H9 (cell line): Measurements from ENCODE around the gene DYRK4. TPM values are rescaled to one million over a fixed set of nuclear protein-coding genes. Genes with fewer than 3 reads are reported as not detected.

Experiments
- DNase-seq: peaks from one replicate; pipeline ENCODE4 v3.0.0-alpha.2; 2017
- H2AFZ ChIP-seq: one replicate; pipeline ENCODE4 v1.6.1; 2013; ENCODE audit warnings: mild to moderate bottlenecking, low read length, control low read depth, moderate library complexity
- H2AK5ac ChIP-seq: 2 replicates; pipeline ENCODE4 v1.6.1; 2013; ENCODE audit warnings: low read length, control low read depth, mixed read lengths; ENCODE audit not compliant: insufficient read length
- H2BK120ac ChIP-seq: one replicate; pipeline ENCODE4 v1.6.1; 2013; ENCODE audit warnings: low read depth, mild to moderate bottlenecking, low read length, control low read depth, inconsistent platforms; ENCODE audit not compliant: poor library complexity, severe bottlenecking
- H2BK12ac ChIP-seq: 2 replicates; pipeline ENCODE4 v1.6.1; 2013; ENCODE audit warnings: low read length, control low read depth, mixed read lengths, low read depth; ENCODE audit not compliant: insufficient read length
- H2BK15ac ChIP-seq: 2 replicates; pipeline ENCODE4 v1.6.1; 2013; ENCODE audit warnings: low read depth, low read length, control low read depth
- H2BK20ac ChIP-seq: one replicate; pipeline ENCODE4 v1.6.1; 2013; ENCODE audit warnings: low read depth, mild to moderate bottlenecking, low read length, control low read depth, inconsistent platforms; ENCODE audit not compliant: poor library complexity, severe bottlenecking
- H2BK5ac ChIP-seq: 2 replicates; pipeline ENCODE4 v1.6.1; 2013; ENCODE audit warnings: low read length, control low read depth, mixed read lengths; ENCODE audit not compliant: insufficient read length
- H3K14ac ChIP-seq: 2 replicates; pipeline ENCODE4 v1.6.1; 2013; ENCODE audit warnings: low read length, control low read depth; ENCODE audit not compliant: insufficient read depth
- H3K18ac ChIP-seq: 2 replicates; pipeline ENCODE4 v1.6.1; 2013; ENCODE audit warnings: low read depth, mild to moderate bottlenecking, mixed read lengths, low read length, control low read depth; ENCODE audit not compliant: insufficient read length
- H3K23ac ChIP-seq: 2 replicates; pipeline ENCODE4 v1.6.1; 2013; ENCODE audit warnings: low read length, control low read depth, mixed read lengths, low read depth; ENCODE audit not compliant: insufficient read length
- H3K23me2 ChIP-seq: 2 replicates; pipeline ENCODE4 v1.6.1; 2013; ENCODE audit warnings: low read depth, mild to moderate bottlenecking, mixed read lengths, low read length, control low read depth; ENCODE audit not compliant: insufficient read length, poor library complexity, severe bottlenecking
- H3K27ac ChIP-seq: 2 replicates; pipeline ENCODE4 v1.5.1; 2013; ENCODE audit warnings: low read length, control low read depth, mixed read lengths, low read depth; ENCODE audit not compliant: insufficient read length
- H3K27me3 ChIP-seq: 2 replicates; pipeline ENCODE4 v1.6.1; 2013; ENCODE audit warnings: low read length, control low read depth, inconsistent platforms; ENCODE audit not compliant: insufficient read depth
- H3K4ac ChIP-seq: 2 replicates; pipeline ENCODE4 v1.6.1; 2013; ENCODE audit warnings: low read depth, mild to moderate bottlenecking, control low read depth, inconsistent platforms, low read length, moderate library complexity
- H3K4me1 ChIP-seq: 2 replicates; pipeline ENCODE4 v1.6.1; 2013; ENCODE audit warnings: low read length, control low read depth, inconsistent platforms; ENCODE audit not compliant: insufficient read depth
- H3K4me2 ChIP-seq: 2 replicates; pipeline ENCODE4 v1.6.1; 2013; ENCODE audit warnings: low read length, control low read depth, mixed read lengths; ENCODE audit not compliant: insufficient read length, insufficient read depth
- H3K56ac ChIP-seq: 2 replicates; pipeline ENCODE4 v1.6.1; 2013; ENCODE audit warnings: low read depth, mild to moderate bottlenecking, mixed read lengths, low read length, control low read depth; ENCODE audit not compliant: insufficient read length
- H3K79me1 ChIP-seq: 2 replicates; pipeline ENCODE4 v1.6.1; 2013; ENCODE audit warnings: low read depth, mild to moderate bottlenecking, moderate library complexity, low read length, control low read depth, inconsistent platforms; ENCODE audit not compliant: insufficient read depth, poor library complexity, severe bottlenecking
- H3K79me2 ChIP-seq: 2 replicates; pipeline ENCODE4 v1.6.1; 2013; ENCODE audit warnings: low read length, control low read depth, inconsistent platforms; ENCODE audit not compliant: insufficient read depth
- H3K9ac ChIP-seq: 2 replicates; pipeline ENCODE4 v1.6.1; 2013; ENCODE audit warnings: low read length, control low read depth, mixed read lengths; ENCODE audit not compliant: insufficient read length; ENCODE audit errors: extremely low read depth
- H3K9me3 ChIP-seq: one replicate; pipeline ENCODE4 v1.6.1; 2013; ENCODE audit warnings: low read depth, low read length, inconsistent platforms; ENCODE audit not compliant: control insufficient read depth
- H3T11ph ChIP-seq: one replicate; pipeline ENCODE4 v1.6.1; 2013; ENCODE audit warnings: mild to moderate bottlenecking, low read length, control low read depth, inconsistent platforms
- H4K20me1 ChIP-seq: one replicate; pipeline ENCODE4 v1.6.1; 2013; ENCODE audit not compliant: control insufficient read depth, insufficient read length, insufficient read depth
- H4K5ac ChIP-seq: 2 replicates; pipeline ENCODE4 v1.6.1; 2013; ENCODE audit warnings: low read depth, mild to moderate bottlenecking, mixed read lengths, low read length, control low read depth; ENCODE audit not compliant: insufficient read length
- H4K8ac ChIP-seq: replicated peaks from 2 replicates; pipeline ENCODE4 v1.6.1; 2013; ENCODE audit warnings: low read length, control low read depth, mixed read lengths, low read depth; ENCODE audit not compliant: insufficient read length
- H4K91ac ChIP-seq: 2 replicates; pipeline ENCODE4 v1.6.1; 2013; ENCODE audit warnings: low read depth, mild to moderate bottlenecking, moderate library complexity, mixed read lengths, low read length, control low read depth; ENCODE audit not compliant: insufficient read length
- H3K27ac Mint-ChIP-seq, 3 experiments: 2 replicates in 2 of 3; 3 replicates in 1 of 3; pipeline ENCODE4 v1.8.0; 2020 to 2021; ENCODE audit warnings: mixed read lengths in 3 of 3, mild to moderate bottlenecking in 1 of 3, moderate library complexity in 1 of 3
- H3K27me3 Mint-ChIP-seq: 2 replicates; pipeline ENCODE4 v1.8.0; 2021; ENCODE audit warnings: low read depth, mild to moderate bottlenecking, moderate library complexity, mixed read lengths
- H3K36me3 Mint-ChIP-seq, 3 experiments: 2 replicates in 2 of 3; 3 replicates in 1 of 3; pipeline ENCODE4 v1.8.0; 2020 to 2021; ENCODE audit warnings: low read depth in 3 of 3, mixed read lengths in 3 of 3; ENCODE audit not compliant: insufficient read depth in 1 of 3
- H3K4me1 Mint-ChIP-seq, 2 experiments: 2 replicates each; pipeline ENCODE4 v1.8.0; 2020; ENCODE audit warnings: mixed read lengths in 2 of 2
- H3K4me3 Mint-ChIP-seq, 2 experiments: 2 replicates in 1 of 2; 3 replicates in 1 of 2; pipeline ENCODE4 v1.8.0; 2020 to 2021; ENCODE audit warnings: mild to moderate bottlenecking in 2 of 2, mixed read lengths in 2 of 2, moderate library complexity in 1 of 2
- H3K9me3 Mint-ChIP-seq, 2 experiments: 2 replicates in 1 of 2; 3 replicates in 1 of 2; pipeline ENCODE4 v1.8.0; 2020; ENCODE audit warnings: mild to moderate bottlenecking in 2 of 2, mixed read lengths in 2 of 2, moderate library complexity in 1 of 2
- WGBS: extraction: QIAGEN DNeasy Blood & Tissue Kit; methylation state at CpG from one replicate; pipeline ENCODE4 v1.1.7; 2013; ENCODE audit warnings: missing lambda C conversion rate, low lambda C conversion rate, mixed read lengths; ENCODE audit not compliant: insufficient read length; ENCODE audit errors: extremely low coverage; 5-methylcytosine and 5-hydroxymethylcytosine counted together
- total RNA-seq: library from RNA; stranded (reverse); gene quantifications from 2 replicates; pipeline ENCODE4 v1.2.1, GENCODE V29; 2021
- TF ChIP-seq, protein P1 (sequence below): fragments of 200-600 bp; sonication (generic); conservative IDR thresholded peaks from 3 replicates; pipeline ENCODE4 v1.8.0; 2021; ENCODE audit warnings: antibody characterized with exemption, mild to moderate bottlenecking

DYRK4 gene
- total RNA-seq, 1 experiment from 2014 or later: 15.5 TPM

DNA sequence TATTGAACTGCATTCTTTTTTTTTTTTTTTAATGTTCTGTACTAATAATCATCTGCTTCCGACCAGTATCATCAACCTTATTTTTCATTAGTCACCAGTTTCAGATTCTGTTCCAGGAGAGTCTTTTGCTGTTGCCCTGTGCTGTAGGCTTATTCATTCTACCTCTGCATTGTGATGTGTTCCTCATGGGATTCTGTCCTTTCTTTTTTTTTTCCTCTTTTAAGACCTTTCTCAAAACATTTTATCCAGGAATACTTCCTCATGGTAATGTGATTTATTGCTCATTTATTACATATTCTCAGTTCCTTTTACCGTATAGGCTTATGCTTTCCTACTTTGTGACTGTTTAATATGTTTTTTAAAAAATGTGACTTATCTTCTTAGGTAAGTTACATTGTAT lies 91.7 kb downstream of the DYRK4 start:
- DNase-seq: no peak
- TF ChIP-seq, protein P1, sequence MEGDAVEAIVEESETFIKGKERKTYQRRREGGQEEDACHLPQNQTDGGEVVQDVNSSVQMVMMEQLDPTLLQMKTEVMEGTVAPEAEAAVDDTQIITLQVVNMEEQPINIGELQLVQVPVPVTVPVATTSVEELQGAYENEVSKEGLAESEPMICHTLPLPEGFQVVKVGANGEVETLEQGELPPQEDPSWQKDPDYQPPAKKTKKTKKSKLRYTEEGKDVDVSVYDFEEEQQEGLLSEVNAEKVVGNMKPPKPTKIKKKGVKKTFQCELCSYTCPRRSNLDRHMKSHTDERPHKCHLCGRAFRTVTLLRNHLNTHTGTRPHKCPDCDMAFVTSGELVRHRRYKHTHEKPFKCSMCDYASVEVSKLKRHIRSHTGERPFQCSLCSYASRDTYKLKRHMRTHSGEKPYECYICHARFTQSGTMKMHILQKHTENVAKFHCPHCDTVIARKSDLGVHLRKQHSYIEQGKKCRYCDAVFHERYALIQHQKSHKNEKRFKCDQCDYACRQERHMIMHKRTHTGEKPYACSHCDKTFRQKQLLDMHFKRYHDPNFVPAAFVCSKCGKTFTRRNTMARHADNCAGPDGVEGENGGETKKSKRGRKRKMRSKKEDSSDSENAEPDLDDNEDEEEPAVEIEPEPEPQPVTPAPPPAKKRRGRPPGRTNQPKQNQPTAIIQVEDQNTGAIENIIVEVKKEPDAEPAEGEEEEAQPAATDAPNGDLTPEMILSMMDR: no peak
- Mint-ChIP-seq H3K4me1 (peaks cover 12 to 23% of the 10 kb centered on the region in 2 experiments), H3K36me3 (peaks cover 4 to 32% (median 15%) of the 10 kb centered on the region in 3 experiments; a peak in 5 of 7 replicates), H3K9me3 (no peaks in the 10 kb centered on the region), H3K27me3 (no peaks in the 10 kb centered on the region), H3K27ac (0 out of 7 replicates have a peak overlapping the region, but pooled peaks of 1 of the 3 experiments have one; percentile 28), H3K4me3 (no peak overlapping the region)
- no peaks in the 10 kb centered on the region for H4K20me1 ChIP-seq
- H4K8ac ChIP-seq: no peak overlapping the region
- no peak overlapping the region for H4K5ac ChIP-seq
- no peak overlapping the region for H3K23ac ChIP-seq
- H3K9ac ChIP-seq: no peak overlapping the region
- no peak overlapping the region for H3K14ac ChIP-seq
- no peak overlapping the region for H3K4ac ChIP-seq
- no peak overlapping the region for H3K56ac ChIP-seq
- H2AFZ ChIP-seq: no peak overlapping the region
- H3K23me2 ChIP-seq: no peaks in the 10 kb centered on the region
- H3K4me2 ChIP-seq: no peak overlapping the region
- H2BK12ac ChIP-seq: no peak overlapping the region
- H2BK120ac ChIP-seq: no peak overlapping the region
- H2BK20ac ChIP-seq: no peak overlapping the region
- H3K4me1 ChIP-seq: 0 out of 2 replicates have a peak, but pooled peaks cover 1% of the 10 kb centered on the region
- no peak overlapping the region for H3K18ac ChIP-seq
- H3K79me2 ChIP-seq: peaks cover 7% of the 10 kb centered on the region; the same call in 1 of the 2 replicates
- no peak overlapping the region for H3K27ac ChIP-seq
- no peak overlapping the region for H2BK5ac ChIP-seq
- no peaks in the 10 kb centered on the region for H3K27me3 ChIP-seq
- no CpG with 5 or more reads among the region's 2 CpGs for WGBS
- H4K91ac ChIP-seq: no peak overlapping the region
- H3K79me1 ChIP-seq: no peaks in the 10 kb centered on the region
- H3K9me3 ChIP-seq: no peaks in the 10 kb centered on the region
- H3T11ph ChIP-seq: no peak overlapping the region
- no peak overlapping the region for H2BK15ac ChIP-seq
- H2AK5ac ChIP-seq: no peak overlapping the region

Other genes starting within 250 kb of the DYRK4 start
- gene TIGAR, start 241.0 kb upstream of the DYRK4 start, total RNA-seq: 23.4 and 27.5 TPM in 2 replicates
- 0.13 and 0.24 TPM in 2 replicates for gene FGF23, start 182.5 kb upstream of the DYRK4 start, total RNA-seq
- gene FGF6, start 116.4 kb upstream of the DYRK4 start, total RNA-seq: not detected in 2 replicates
- gene RAD51AP1, start 23.3 kb upstream of the DYRK4 start, total RNA-seq: 55.4 and 59.4 TPM in 2 replicates
- gene AKAP3, start 86.8 kb downstream of the DYRK4 start, total RNA-seq: 1.3 TPM in 2 replicates
- gene NDUFA9, start 86.9 kb downstream of the DYRK4 start, total RNA-seq: 83.9 and 85.7 TPM in 2 replicates
- gene GALNT8, start 158.2 kb downstream of the DYRK4 start, total RNA-seq: 5.4 and 5.9 TPM in 2 replicates